HG03064 (cell line): ENCODE results near the gene ARHGEF10L.
"Not testable (repeated sequence)": the region's sequence is repeated elsewhere in the genome, so short reads cannot be mapped to it uniquely, and the experiment has no call there.

Experiments used
- ATAC-seq: cut with Tn5 transposase; IDR thresholded peaks from one replicate; pipeline ENCODE4 v1.9.1; 2021; ENCODE audit warnings: low read depth; ENCODE audit not compliant: unreplicated experiment

The ARHGEF10L gene

DNA sequence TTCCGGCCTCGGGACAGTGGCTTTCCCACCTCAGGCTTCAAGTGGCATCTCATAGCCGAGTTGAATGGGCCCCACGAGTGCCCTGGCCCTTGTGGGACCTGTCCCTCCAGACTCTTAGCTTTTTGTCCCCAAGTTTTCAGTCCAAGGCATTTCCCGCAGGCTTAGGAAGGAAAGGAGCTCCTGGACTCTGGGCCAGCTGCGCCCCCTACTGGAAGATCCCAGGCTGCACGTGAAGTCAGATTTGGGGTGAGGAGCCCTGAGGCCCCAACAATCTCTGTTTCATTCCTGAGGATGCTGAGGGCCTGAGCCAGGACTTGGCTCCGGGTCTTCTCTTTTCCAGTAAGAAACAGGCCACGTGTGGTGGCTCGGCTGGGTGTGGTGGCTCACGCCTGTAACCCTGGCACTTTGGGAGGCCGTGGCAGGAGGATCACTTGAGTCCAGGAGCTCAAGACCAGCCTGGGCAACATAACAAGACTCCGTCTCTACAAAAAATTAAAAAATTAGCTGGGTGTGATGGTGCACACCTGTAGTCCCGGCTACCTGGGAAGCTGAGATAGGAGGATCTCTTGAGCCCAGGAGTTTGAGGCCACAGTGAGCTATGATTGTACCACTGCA is 67.4 kb downstream of the ARHGEF10L start:
- ATAC-seq, result no peak

DNA sequence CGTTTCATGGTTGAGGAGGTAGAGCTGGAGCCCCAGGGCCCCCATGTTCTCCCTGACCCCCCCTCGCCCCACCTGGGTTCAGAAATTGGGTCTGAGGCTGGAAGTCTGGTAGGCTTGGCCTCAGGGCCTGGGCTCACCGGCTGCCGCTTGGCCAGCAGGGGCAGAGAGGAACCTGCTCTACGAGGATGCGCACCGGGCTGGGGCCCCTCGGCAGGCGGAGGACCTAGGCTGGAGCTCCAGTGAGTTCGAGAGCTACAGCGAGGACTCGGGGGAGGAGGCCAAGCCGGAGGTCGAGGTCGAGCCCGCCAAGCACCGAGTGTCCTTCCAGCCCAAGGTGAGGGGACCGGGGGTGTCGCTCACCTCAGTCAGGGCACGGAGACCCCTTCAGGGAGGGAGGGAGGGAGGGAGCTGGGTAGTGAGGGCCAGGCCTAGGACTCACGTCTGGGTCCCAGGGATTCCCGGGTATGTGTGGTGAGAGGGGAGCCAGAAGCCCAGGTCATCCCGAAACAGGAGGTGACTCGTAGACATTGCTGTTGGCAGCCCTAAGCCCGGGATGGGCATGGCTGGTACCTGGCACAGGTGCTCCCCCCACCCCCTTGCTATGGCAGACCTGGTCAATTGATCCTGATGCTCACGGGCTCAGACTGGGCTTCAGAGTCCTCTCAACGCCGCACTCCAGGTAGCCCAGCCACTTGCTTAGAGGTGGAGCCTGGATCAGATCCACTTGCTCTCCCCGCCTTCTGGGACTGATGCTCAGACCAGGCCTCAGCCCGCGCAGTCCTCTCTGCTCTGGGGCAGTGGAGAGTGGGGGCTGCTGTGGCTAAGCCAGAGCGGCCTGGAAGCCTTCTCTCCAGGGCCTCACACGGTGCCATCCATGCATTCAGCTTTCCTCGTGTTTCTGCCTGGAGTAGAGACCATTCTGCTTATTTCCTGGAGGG is 68.4 kb downstream of the ARHGEF10L start:
- no peak for ATAC-seq

DNA sequence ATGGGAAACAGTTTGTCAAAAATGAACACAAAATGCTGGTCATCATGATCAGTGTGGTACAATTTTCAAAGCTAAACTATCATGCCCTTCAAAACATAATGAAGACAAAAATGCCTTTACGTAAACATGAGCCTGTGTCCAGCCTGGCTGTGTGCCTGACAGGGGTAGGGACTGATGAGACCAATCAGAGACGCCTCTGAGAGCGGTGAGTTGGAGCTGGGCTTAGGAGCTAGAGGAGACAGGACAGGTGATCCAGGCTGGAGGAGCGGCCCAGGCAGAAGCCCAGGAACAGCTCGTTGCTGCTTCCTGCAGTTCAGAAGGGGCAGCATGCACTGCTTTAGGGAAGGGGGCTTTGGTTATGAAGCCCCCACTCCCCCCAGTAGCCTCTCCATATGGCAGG is 70.0 kb downstream of the ARHGEF10L start:
- ATAC-seq, result no peak

DNA sequence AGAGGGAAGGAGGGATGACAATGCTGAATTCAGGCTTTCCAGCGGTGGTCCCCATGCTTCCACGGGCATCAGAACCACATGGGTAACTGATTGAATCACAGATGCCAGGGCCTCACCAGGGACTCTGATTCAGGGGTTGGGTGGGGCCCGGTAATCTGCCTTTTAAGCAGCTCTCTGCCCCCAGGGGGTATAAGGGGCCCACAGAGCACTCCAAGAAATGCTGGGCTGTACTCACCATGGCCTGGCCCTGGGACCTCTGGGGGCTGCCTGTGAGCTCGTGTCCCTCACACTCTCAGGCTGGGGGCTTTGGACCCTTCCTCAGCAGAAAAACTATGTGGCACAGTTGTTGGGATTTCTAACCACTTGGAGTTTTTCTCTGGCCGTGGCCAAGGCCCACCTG is 70.6 kb downstream of the ARHGEF10L start:
- ATAC-seq, result no peak

DNA sequence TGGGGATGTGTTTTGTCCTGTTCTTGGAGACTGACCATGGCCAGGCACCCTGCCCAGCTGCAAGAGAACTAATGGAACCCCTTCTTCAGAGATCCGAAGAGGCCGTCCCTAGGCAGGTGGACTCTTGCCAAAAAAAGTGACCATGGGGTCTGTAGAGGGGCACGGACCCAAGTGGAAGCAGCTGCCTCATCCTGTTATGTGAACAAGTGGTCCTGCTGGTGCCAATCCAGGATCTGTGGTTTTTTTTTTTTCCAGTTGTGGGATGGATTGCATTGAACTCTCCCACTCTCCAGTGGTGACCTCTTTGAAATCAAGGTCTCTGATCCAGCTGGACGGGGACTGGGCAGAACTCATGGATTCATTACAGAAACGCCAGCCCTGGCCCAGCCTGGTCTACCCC is 71.2 kb downstream of the ARHGEF10L start:
- no peak for ATAC-seq

DNA sequence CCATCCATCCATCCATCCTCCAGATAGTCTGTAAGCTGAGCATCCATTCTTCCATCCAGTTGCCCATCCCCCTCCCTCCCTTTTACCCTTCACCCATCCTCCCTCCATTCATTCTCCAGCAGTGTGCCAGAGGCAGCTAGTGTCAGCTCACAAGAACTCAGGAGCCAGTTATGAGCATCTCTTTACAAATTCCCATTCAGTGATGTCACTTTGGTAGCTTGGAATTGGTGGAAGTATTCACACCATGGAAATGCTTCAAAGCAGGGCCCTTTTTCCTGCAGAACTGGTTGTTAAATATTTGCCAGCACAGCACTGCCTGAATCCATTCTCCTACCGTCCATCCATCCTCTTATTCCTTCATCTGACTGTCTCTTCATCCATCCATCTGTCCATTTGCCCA is 72.5 kb downstream of the ARHGEF10L start:
- ATAC-seq, result no peak

DNA sequence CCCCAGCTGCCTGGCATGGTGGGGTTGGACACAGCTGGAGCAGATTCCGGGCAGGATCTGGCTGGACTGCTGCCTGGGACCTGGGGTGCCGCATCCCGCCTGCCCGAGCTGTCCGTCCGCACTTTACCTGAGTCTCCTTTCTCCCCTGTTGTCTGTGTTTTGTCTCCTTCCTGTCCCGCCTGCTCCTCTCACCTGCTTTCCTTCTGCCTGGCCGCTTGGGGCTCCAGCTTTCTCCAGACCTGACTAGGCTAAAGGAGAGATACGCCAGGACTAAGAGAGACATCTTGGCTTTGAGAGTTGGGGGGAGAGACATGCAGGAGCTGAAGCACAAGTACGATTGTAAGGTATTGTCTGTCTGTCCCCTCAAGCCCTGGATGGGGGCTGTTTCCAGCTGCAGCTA is 73.3 kb downstream of the ARHGEF10L start:
- no peak for ATAC-seq

DNA sequence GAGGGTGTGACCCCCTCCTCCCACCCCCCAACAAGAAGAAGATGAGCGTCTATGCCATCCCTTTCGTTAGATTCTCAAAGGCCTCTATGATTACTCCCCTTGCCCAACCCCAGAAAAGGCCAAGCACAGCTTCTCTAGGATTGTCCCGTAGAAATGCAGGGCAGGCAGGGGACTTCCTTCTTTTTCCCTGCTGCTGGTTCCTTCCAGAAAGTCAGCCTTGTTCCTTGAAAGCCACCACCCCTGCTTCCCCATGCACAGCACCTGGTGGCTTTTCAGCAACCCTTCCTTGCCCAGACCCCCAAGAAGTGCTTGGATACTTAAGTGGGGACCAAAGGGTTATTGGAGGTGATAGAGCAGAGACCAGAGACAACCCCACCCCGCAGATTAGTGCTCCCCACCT is 75.1 kb downstream of the ARHGEF10L start:
- no peak for ATAC-seq

DNA sequence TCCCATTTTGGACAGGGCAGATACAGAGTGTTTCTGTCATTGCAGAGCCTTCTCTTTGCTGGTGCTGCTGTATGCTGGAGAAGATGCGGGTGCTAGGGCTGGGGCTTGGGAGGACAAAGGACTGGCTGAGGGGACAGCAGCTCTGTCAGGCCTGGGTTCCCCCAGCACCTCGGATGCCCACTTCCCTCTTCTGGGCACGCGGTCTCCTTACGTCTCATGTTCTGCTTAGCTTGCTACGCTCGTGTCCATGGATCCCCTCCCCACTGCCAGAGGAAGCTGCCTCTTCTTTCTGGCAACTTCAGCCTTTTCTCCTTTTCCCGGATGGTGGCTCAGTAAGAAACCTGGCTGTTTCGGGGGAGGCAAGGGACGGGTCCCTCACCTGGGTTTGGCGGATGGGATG is 75.7 kb downstream of the ARHGEF10L start:
- ATAC-seq, result no peak

DNA sequence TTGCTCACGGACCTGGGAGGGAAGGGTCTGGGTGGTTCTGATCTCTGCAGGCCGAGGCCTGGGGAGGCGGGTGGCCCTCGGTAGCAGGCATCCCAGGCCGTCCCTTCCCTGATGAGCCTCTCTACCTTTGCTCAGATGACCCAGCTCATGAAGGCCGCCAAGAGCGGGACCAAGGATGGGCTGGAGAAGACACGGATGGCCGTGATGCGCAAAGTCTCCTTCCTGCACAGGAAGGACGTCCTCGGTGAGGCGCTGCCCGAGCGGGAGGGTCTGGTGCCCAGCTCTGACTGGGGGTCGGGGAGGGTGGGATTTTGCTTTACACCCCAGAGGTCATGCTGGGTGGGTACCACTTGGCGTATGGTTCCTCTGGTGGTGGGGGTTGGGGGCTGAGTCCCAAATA is 76.5 kb downstream of the ARHGEF10L start:
- ATAC-seq, result no peak

DNA sequence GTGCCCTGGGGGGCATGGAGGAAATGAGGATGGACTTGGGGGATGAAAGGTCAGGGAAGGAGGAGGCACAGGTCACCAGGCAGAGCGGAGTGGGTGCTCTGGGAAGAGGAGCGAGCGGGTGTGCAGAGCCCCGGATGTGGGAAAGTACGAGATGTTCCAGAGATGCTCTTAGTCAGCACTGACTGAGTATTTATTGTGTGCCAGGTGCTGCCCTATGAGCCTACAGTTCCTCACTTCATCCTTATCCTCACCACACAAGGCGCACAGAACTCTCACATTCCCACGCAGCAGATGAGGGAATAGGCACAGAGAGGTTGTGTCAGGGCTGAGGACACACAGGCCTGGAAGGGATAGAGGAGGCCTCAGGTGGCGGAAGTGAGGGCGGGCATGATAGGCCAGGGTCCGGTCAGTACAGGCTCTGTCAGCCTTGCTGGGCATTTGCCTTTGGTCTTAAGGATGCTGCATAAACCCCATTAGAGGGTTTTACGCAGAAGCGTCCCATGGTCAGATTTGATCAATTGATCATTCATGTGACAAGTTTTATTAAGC is 77.3 kb downstream of the ARHGEF10L start:
- no peak for ATAC-seq

DNA sequence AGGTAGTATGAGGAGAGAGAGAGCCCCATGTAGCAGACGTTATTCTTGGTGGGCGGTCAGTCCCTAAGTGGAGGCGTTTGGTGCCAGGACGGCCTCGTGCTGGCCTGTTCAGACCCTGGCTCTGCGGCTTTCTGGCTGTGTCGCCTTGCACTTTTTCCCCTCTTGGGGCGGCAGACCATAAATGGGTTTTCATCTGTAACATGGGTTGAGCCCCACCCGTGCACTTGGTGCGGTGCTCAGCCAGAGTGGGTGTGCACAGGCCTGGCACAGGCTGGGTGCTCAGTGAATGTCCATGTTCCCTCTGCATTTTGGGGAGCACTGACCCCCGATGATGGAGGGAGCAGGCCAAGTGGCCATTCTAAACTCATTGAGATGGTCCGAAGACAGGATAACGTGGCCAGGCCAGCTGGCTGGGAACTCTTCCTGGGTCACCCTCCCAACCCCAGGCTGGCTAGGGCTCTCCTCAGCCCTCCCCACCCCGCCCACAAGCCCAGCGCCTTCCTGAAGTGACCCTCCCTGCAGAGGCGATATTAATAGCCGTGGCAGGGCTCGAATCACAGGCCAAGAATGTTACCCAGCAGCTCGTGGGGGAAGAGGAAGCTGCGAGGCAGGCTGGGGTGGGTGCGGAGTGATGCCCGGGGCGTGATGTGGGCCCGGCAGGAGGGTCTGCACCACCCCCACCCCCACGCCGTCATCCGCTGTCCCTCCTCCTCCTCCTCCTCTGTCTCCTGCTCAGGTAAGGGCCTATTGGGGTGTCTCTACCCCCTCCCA is 78.5 kb downstream of the ARHGEF10L start:
- no peak for ATAC-seq

DNA sequence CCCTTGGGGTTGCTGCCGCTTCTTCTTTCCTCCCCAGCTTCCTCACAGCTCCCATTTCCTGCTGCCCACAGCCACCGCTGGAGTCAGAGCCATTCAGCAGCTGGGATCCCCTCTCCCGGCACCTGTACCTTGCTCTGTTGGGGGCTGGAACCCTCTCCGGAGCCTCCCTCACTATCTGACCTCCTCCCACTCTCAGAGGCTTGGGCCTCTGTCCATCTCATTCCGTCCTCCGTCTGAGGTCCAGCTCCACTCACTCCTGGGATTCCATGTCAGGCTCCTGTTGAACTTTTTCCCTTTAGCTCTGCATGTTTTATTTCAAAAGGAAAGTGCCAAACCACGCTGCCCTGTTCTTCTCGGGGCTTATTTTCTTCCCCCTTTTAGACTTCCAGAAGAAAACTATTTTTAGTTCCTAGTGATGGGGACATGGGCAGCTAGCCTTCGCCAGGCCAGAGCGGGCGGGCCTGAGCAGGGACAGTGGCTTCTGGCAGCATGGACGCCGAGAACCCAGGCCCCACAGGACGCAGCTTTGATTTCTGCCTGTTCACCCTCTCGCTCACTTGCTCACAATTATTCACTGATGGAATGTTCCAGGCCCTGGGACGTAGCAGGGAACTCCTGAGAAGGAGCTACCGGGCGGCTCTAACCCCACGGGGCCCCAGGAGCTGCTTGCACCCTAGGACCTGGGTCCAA is 79.2 kb downstream of the ARHGEF10L start:
- ATAC-seq, result no peak

DNA sequence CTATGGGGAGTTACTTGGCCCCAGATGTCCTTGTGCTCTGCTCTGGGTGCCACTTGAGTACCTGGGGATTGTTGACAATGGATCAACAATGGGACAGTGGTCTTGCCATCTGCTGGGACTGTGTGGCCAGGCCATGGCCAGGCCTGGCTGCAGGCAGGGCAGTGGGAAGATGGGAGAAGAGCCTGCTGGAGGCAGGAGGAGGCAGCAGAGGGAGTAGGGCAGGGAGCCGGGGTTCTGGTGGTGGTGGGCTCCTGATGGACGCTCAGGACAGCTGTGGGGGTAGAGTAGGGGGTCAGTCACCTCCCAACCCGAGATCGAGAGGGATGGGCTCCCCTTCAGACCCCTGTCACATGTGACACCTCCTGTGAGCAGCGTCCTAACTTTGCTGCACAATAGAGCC is 81.0 kb downstream of the ARHGEF10L start:
- no peak for ATAC-seq

DNA sequence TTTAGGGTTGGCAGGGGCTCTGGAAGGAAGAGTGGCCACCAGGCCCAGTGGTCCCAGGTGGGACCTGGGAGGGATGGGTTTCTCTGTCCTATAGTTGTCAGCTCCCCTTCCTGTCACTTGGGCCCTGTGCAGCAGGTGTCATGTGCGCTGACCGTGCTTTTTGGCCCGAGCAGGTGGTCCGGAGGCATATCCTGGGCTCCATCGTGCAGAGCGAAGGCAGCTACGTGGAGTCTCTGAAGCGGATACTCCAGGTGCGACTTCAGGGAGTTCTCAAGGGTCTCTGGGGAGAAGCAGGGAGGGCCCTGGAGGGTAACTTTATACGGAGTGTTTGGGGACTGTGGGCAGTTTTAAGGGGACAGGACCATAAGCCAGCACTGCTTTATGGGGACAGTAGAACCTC is 82.2 kb downstream of the ARHGEF10L start:
- no peak for ATAC-seq

DNA sequence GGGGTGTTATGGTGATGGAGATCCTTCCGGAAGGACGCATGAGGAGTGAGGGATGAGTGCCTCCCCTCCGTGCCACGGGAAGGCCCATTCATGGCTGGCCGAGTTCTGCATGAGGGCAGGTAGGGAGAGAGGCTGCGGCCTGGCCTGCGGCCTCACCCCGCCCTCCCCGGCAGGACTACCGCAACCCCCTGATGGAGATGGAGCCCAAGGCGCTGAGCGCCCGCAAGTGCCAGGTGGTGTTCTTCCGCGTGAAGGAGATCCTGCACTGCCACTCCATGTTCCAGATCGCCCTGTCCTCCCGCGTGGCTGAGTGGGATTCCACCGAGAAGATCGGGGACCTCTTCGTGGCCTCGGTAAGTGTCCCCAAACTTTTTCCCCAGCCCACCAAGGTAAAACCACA is 83.3 kb downstream of the ARHGEF10L start:
- ATAC-seq, result no peak

DNA sequence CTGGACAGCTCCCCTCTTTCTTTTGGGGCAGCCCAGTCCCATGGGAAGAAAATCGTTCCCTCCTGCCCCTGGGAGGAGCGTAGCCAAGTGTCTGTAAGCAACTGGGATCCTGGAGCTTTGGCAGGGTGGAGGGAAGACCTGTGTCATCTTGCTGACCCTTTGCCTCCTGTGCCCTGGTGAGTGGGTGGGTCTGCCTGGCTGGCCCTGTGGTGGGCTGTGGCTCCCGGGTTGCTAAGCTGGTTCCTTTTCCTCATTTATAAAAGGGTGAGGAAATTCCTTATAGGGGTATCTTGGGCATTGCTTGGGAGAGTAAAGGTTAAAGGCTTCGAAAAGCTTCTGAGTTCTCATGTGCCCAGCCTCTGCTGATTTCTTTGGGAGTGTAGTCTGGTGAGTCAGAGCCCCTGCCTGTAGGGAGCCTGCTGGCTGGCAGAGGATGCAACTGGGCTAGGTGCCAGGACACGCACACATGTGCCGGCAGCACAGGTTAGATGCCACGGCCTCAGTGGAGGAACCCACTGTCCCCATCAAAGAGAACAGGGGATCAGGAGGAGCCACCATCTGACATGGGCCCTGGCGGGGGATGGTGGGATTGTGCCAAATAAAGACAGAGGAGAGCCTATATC is 85.2 kb downstream of the ARHGEF10L start:
- no peak for ATAC-seq

DNA sequence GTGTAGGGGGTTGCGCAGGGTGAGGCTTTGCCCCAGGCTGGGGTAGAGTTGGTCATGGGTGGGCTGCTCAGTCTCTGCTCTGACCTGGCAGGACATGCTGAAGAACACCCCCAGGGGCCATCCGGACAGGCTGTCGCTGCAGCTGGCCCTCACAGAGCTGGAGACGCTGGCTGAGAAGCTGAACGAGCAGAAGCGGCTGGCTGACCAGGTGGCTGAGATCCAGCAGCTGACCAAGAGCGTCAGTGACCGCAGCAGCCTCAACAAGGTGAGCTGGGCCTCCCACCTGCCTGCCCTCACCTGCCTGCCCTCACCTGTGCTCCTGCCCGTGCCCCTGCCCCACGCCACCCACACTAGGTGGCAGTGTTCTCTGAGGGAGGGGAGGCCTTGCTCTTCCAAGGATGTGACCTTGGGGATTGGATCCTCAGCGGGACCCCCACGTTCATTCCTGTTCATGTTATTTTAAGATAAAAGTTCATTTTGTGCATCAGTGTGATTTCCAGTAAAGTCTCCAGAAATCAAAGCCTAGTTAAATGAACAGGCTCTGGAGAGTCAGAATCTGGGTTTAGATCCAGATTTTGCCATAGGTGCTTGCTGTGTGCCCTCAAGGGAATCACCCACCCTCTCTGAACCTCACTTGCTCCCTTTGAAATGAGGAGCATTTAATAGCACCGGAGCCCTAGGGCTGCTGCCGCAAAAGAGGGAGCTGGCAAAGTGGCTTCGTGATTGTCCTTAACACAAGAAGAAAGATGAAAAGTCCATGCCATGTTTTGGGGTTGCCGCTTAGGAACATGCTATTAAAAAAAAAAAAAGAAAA is 87.9 kb downstream of the ARHGEF10L start:
- no peak for ATAC-seq

DNA sequence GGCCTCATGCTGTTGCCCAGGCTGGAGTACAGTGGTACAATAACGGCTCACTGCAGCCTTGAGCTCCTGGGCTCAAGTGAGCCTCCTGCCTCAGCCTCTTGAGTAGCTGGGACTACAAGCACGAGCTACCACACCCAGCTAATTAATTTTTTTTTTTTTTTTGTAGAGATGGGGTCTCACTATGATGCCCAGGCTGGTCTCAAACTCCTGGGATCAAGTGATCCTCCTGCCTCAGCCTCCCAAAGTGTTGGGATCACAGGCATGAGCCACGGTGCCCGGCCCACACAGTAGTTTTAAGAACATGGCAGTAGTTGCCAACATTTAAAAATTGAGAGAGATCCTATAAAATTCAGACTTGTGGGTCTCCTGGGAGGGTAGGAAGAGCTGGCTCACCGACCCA is 89.5 kb downstream of the ARHGEF10L start:
- not testable (repeated sequence) for ATAC-seq
